NCI-H345 treated with DMSO at 0.1 percent for 48 hours (cell line): ENCODE measurements around the gene FAM98C.
"Not testable (repeated sequence)": the region's sequence is repeated elsewhere in the genome, so short reads cannot be mapped to it uniquely, and the experiment has no call there.

Experiments used
- DNase-seq: peaks from one replicate; lab custom pipeline; 2025; ENCODE audit not compliant: unreplicated experiment; lab: John Stamatoyannopoulos, UW

FAM98C gene

DNA sequence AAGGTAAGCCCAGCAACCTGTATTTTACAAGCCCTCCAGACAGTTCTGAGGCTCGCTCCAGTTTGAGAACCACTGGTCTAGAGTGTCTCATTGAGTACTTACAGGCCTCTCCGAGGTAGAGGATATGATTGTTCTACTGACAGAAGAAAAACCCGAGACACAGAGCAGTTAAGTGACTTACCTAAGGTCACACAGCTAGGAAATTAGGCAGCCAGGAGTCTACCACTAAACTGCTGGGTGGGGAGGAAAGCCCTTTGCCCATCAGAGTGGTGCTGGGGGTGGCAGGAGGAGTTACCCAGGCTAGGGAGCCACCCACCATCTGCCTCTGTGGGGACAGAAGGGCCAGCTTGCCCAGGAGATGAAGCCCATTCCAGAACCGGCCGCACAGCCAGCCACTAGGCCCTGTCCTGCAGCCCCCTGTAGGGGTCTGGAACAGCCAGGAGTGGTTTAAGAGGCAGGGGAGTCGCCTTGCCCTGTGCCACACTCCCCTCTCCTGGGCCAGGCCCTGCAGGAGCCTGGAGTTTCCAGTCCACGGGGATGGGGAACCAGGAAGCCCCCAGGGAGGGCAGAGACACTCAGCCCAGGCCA lies 22.4 kb downstream of the FAM98C start:
- DNase-seq, result no peak

DNA sequence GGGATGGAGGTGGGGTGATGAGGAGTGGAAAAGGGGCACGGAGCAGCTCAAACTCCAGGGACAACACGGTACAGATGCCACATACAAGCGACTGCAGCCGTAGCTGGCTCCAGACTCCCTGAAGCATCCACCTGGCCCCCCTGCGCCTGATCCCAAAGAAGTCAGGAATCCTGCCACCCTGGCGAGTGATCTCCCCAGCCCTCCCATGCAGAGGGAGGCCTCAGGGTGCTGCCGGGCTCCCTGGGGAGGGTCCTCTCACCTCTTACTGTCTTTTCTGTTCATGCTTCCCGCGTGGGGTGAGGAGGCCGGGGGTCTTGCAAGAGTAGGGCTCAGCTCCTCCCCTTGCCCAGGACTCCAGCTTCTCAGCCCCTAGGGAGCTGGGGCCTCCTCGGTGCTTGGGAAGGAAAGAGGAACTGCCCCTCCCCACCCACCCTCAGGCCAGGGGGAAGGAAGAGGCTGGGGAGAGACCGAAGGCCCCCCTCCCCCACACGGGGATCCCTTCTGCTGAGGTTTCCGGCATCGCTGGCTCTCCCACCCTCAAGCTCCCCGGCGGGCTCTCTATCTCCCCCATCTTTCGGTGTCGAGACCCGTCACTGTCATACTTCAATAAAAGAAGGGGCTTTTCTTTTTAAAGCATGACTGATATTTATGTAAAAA lies 23.0 kb downstream of the FAM98C start, which contains the start of gene RASGRP4:
RASGRP4 (minus strand) TSS at position 410 of the 657 bp plus-strand sequence; CDS start at position 282, 128 bp downstream.
- no peak for DNase-seq

DNA sequence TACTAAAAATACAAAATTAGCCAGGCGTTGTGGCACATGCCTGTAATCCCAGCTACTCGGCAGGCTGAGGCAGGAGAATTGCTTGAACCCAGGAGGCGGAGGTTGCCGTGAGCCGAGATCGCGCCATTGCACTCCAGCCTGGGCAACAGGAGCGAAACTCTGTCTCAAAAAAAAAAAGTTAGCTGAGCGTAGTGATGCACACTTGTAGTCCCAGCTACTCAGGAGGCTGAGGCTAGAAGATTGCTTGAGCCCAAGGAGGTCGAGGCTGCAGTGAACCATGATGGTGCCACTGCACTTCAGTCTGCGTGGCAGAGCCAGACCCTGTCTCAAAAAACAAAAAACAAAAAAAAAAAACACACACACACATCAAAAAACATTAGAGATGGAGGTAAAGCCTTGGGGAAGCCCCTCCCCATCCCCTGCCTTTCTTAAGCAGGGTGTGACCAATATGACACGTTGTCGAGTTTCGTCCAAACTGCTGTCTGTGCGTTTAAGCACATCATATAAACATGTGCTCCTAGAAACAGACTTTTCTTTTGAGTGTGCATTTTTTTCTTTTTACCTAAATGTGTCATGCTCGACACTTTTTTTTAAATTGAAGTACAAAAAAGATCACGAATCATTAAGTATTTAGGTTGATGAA lies 24.3 kb downstream of the FAM98C start:
- not testable (repeated sequence) for DNase-seq

DNA sequence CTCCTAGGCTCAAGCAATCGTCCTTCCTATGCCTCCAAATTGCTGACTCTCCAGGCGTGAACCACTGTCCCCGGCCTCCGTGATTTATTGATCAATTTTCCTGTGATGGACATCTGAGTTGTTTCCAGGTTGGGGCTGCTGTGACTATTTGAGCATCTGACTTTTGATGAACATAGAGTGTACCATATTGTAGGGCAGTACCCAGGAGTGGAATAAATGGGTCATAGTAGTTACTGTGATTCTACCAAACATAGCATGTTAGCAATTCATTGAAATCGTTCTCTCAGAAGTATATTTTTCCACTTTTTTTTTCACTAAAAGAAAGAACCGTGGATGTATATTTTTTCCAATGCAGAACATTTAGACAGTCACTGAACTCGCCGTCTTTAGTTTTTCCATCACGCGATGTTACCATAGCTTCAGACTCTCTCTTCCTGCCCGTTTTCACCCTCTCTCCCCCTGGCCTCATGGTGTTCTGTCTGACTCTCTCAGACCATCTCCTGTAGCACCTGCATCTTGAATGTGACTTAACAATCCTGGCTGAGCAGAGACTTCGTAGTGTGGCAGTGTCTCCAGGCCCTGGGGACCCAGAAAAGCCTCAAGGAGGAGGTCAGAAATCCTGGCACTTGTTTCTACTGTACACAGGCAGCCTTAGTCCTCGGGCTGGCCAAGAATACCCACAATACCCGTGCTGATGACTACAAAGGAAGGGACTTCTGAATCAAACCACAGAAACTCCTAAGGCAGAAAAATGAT lies 26.3 kb downstream of the FAM98C start:
- DNase-seq, result no peak

DNA sequence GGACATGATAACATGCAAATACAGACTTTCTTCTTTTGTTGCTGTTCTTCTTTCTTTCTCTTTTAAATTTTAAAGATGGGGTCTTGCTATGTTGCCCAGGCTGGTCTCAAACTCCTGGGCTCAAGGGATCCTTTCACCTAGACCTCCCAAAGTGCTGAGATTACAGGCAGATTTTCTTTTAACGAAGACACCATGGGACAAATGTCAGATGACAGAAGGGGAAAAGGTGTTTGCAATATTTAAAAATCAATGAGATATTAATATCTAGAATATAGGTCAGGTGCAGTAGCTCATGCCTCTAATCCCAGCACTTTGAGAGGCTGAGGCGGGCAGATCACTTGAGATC lies 26.9 kb downstream of the FAM98C start:
- no peak for DNase-seq

DNA sequence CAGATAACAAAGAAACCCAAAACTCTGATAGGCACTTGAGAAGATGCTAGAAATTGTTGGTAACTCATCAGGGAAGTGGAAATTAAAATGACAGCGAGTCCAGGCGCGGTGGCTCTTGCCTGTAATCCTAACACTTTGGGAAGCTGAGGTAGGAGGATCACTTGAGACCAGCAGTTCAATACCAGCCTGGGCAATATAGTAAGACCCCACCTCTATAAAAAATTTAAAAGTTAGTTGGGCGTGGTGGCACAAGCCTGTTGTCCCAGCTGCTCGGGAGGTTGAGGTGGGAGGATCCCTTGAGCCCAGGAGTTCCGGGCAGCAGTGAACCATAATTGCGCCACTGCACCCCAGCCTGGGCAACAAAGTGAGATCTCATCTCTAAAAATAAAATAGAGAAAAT lies 28.0 kb downstream of the FAM98C start:
- no peak for DNase-seq

DNA sequence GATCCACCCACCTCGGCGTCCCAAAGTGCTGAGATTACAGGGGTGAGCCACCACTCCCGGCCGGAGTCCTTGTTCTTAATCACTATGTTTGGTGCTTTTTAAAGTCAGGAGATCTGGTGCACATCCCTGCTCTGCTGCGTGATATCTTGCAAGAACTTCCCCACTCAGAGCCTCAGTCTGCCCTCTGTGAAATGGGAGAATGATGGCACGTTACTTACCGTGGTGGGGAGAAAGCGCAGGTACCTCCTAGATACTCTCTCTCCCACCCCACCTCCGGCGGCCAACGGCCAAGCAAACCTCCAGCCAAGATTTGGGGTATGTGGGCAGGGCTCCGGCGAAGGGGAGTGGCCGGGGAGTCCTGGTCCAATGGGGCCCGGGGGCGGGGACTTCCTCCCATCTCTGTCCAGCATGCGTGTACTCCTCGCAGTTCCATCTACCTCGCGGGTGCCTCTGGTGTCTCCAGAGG lies 30.4 kb downstream of the FAM98C start, which contains the start of gene RYR1:
RYR1 (plus strand) TSS at position 424 of the 466 bp plus-strand sequence. CDS start 139 bp downstream, outside the sequence.
- DNase-seq, result no peak

DNA sequence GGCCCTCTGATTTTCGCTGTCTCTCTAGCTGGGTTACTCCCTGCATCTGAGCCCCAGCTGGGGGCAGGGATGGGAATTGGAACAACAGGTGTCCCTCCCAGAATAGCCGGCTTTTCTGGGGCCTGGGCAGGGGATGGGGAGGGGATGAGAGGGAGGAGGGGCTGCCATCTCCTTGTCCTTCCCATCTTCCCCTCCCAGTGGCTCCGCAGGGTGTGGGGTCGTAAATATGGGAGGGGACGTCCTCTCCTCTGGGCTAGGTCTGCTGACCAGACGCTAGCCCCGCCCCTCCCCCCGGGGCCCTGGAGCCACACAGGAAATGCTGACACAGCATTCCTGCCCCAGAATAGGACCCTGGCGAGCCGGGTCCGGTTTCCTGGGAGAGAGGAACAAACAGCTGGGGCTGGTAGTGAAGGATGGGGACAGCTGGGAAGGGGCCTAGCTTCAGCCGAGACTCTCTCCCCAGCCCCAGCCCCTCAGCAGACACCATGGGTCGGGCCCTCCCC lies 31.7 kb downstream of the FAM98C start:
- no peak for DNase-seq

DNA sequence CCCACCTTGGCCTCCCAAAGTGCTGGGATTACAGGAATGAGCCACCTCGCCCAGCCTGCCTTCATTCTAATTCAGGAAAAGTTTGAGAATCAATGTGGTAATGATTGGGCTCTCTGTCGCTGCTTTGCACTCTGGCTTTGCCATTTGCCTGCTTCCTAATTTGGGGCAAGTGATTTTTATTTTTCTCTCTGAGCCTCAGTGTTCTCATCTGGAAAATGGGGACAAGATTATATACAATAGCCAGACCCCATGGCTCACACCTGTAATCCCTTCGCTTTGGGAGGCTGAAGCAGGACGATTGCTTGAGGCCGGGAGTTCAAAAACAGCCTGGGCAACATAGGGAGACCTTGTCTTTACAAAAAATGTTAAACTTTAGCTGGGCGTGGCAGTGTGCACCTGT lies 34.4 kb downstream of the FAM98C start:
- no peak for DNase-seq

DNA sequence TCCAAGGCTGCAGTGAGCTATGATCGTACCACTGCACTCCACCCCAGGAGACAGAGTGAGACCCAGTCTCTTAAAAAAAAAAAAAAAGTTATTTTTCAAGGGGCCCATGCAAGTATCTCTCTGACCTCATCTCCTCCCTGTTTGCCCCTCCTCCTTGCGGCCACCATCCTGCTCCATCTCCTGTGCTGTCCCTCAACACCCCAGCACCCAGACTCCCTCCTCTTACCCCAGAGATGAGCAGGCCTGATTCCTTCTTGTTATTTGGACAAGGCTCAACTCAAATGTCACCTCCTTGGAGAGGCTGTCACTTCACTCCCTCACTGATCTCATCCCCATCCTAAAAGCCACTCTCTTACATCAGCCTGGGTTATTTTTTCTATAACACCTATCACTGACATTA lies 35.0 kb downstream of the FAM98C start:
- no peak for DNase-seq

DNA sequence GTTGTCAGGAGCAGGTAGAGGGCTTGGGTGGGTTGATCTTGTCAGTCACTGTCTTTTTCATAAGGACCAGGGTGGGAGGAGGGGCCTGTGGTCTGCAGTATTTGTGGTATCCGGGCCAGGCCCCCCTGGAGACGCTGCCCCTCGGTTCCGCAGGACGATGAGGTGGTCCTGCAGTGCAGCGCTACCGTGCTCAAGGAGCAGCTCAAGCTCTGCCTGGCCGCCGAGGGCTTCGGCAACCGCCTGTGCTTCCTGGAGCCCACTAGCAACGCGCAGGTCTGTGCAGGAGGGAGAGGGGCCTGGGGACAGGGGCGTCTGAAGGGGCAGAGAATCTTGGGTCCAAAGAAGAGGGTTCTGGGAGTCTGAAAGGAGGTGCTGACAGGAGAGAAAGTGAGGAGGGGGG lies 37.7 kb downstream of the FAM98C start:
- DNase-seq, result no peak

DNA sequence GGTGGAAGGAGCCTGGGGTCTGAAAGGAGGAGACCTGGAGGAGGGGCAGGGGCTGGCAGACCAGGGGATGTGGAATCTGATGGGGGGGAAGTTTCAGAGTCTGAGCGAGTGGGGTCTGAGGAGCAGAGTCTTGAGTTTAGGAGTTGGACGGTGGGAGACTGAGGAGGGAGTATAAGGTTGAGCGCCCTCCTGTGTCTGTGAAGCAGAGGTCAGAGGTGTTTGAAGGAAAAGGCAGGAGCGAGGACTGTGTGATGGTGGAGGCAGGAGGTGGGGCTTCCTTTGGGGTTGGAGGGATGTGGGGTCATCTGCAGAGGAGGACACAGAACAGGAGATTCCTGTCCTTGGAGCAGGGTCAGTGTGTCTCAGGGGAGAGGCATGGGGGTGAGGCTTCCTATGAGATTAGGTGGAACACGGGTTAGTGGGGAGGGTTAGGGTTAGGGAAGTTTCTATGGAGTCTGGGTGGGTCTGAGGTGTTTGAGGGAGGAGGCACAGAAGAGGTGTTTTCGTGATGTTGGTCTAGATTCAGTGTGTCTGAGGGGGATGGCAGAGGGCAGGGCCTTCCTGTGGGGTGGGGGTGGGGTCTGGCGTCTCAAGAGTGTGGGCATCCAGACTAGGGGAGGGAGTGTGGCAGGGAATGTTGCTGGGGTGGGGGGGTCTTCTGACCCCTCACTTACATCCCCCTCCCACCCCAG lies 38.9 kb downstream of the FAM98C start:
- no peak for DNase-seq

DNA sequence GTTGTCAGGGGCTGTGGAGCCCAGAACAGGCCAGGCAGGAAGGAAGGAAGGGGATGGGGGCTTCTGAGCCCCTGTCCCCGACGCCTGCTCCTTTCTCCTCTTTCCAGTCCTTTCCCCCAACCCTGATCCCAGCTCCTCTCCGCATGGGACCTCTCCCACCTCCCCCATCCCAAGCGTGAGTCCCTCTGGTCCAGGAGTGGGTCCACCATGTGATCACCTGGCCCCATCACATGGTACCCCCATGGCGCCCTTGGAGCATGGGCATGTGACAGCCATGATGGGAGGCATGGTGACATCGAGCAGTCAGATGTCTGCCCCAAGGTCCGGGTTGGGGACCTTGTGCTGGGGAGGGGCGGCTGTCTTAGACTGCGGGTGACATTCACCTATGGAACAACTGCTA lies 39.8 kb downstream of the FAM98C start:
- DNase-seq, result no peak

DNA sequence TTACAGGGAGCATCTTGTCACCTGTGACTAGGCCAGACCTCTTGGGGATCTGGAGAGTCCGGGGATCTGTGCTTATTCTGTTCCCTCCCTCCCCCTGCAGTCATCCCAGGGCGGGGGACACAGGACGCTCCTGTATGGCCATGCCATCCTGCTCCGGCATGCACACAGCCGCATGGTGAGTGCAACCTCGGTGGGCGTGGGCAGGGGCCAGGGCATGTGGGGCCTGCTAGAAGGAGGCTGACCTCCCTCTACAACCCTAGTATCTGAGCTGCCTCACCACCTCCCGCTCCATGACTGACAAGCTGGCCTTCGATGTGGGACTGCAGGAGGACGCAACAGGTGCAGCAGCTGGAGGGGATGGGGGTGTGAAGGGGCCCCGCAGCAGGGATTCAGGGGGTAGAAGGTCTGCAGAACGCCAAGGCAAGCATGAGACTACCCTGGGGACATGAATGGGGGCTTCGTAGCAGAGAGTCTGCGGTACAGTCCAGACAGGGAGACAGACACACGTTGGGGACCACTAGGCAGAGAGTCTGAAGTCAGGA lies 40.6 kb downstream of the FAM98C start:
- DNase-seq, result no peak

DNA sequence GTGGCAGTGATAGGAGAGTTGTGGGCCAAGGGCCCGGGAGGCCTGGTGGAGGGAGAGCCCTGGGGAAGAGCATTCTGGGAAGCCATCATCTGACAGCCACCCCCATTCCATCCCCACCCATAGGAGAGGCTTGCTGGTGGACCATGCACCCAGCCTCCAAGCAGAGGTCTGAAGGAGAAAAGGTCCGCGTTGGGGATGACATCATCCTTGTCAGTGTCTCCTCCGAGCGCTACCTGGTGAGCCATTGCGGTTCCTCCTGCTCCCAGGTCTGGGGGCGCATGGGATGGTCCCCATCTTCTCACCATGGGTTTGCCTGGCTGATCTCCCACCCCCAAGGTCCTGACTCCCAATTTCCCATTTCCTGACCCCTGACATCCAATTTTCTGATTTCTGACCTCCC lies 41.1 kb downstream of the FAM98C start:
- DNase-seq, result no peak

DNA sequence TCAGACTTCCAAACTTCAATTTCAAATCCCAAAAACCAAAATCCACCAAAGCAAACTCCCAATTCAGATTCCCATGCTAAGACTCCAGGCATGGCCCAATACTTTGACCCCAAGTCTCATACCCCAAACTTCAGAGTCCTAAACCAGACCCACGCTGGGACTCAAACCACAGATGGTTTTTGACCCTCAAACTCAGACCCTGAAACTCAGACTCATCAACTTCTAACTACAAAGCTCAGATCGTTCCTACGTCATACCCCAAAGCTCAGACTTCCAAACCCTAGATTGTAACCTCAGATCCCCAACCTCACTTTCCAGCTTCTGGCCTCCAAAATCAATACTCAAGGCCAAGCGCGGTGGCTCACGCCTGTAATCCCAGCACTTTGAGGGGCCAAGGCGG lies 42.5 kb downstream of the FAM98C start:
- no peak for DNase-seq

DNA sequence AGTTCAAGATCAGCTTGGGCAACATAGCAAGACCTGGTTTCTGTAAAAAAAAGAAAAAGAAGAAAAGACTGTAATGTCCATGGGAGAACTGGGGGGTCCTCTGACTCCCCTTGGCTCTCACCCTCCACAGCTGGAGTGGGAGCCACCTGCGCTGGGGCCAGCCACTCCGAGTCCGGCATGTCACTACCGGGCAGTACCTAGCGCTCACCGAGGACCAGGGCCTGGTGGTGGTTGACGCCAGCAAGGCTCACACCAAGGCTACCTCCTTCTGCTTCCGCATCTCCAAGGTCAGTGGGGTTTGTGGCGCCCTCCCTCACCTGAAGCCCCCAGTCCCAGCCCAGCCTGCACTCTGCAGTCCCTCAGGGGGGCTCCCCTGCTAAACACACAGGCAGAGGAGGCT lies 45.3 kb downstream of the FAM98C start:
- no peak for DNase-seq

DNA sequence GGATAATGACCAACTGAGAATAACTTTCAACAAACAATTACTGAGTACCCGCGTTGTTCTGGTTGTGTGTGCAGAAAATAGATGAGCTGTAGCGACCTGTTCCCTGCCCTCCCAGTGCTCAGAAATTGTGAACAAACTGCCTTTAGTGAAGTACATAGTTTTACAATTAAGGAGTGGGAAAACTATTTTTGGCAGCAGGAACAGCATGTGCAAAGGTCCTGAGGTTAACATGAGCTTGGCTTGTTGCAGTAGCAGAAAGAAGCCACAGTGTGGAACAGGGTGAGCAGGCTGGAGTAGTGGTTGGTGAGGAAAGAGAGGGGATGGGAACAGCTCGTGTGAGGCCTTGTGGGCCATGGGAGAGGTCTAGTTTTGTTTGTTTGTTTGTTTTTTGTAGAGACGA lies 46.6 kb downstream of the FAM98C start:
- DNase-seq, result no peak

DNA sequence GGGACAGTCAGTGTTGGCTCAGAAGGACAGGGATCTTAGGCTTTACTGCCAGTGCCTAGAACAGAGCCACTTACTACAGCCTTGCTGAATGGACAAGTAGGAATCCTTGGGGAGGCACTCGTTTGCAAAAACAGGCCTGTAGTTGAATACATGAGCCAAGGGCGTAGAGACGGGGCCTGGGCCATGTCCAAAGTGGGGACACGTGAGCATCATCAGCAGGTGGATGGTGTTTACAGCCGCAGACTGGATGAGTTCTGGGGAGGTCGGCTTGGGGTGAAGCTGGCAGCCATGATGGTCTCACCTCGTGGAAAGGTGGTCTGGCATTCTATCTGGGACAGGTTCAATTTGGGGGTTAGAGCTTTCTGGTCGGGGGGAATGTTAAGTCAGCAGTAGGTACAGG lies 48.1 kb downstream of the FAM98C start:
- DNase-seq, result no peak

DNA sequence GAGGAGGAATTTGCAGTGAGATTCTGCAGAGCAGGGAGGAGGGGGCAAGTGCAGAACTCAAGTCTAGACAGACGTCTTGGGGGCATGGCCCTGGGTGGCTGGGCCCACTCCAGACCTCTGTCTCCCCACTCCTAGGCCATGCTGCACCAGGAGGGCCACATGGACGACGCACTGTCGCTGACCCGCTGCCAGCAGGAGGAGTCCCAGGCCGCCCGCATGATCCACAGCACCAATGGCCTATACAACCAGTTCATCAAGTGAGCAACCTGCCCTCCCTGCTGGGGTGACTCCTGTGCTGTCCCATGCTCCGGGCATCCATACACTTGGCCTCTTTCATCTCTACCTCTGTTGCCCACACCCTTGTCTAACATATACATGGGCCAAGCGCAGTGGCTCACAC lies 48.7 kb downstream of the FAM98C start:
- no peak for DNase-seq
